HPDE6-E6E7 (cell line): ENCODE data around the gene ZNF445.
"Not testable (repeated sequence)": the region's sequence is repeated elsewhere in the genome, so short reads cannot be mapped to it uniquely, and the experiment has no call there.

Experiments used
- DNase-seq: peaks from one replicate; pipeline ENCODE4 v3.0.0; 2011; ENCODE audit warnings: missing footprints; ENCODE audit errors: extremely low spot score

Gene ZNF445

DNA sequence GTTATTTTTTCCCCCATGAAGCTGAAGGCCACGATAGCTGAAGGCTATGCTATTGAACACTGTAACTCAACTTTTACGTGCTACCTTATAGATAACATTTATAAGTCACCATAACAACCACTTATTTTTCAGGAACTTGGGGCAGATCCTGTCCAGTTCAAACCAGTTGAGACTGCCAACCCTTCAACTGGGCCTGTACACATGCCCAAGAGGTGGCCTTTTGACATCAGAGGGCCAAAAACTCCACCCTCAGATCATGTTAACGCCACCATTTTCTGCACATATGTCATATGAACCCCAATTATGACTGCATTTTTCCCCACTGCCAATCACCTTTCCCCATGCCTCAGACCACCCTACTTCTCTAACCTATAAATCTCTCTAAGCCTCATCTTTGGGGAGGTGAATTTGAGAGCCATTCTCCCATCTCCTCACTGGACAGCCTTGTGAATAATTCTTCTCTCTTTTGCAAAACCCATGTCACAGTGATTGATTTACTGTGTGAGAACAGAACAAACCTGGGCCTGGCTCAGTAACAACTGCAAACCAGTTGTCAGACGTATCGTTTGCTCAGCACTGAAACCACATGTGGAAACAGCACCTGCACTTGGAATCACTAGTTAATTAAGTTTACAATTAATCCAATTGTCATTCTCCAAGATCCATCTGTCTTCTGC lies 42.5 kb downstream of the ZNF445 start:
- DNase-seq = no peak

DNA sequence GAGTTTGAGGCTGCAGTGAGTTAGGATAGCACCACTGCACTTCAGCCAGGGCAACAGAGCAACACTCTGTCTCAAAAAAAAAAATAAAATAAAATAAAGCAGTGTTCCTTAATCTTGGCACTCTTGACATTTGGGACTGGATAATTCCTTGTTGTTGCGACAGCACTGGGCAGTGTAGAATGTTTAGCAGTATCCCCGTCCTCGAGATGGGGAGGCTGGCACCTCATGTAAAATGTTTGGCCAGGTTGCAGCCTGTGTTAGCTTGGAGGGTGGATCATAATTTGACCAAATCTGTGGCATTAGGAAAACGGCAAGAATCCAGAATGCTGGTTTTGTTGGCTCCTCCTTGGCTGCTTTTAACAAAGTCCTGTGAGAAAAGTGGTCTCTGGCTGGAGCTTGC lies 47.0 kb downstream of the ZNF445 start:
- no peak for DNase-seq

DNA sequence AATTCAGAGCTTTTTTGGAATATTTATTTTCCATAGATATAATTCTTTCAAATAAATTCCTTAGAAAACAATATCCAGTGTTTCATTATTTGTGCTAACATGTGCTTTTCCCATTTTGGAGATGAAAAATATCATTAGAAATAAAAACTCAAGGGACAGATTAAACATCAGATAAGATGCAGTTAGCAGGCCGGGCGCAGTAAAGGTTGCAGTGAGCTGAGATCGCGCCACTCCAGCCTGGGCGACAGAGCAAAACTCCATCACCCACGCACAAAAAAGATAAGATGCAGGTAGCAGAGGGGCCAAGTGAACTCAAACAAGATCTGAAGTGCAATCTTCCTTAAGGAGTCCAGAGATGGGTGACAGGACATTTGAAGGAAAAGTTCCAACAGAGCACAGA lies 48.0 kb downstream of the ZNF445 start:
- no peak for DNase-seq

DNA sequence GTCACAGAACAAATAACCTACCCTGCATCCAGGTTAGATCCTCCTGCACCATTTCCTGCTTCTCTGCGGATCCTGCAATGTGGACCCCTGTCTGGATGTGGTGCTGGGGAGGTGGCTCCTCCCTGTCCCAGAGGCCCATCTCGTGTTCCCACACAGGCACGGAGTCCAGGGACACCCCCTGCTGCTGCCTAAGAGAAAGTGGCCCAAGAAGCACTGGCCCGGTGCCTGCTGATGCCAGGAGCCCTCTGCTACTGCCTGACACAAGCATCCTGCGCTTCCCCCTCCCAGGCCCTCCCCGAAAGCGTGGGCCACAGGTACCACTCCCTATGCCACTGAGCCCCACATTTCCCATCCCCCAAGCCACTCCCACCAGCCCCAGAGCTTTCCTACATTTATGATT lies 48.6 kb downstream of the ZNF445 start:
- no peak for DNase-seq

DNA sequence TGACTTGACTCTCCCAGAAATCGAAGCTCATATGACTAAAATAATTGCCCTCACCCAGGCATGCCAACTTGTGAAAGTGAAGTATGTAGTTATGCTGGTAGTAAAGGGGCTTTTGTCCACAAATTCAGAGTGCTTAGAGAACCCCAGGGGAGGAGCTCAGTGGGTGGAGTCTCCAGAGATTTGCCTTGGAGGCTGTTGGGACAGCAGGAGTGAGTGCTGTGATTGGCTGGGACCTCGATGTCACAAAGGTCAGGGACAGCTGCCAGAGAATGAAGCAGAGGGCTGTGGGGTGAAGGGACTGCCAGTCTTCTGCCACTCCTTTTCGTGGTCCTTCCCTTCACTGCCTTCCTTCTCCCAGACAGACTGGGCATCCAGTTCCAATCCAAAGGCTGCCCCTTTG lies 49.8 kb downstream of the ZNF445 start:
- no peak for DNase-seq

DNA sequence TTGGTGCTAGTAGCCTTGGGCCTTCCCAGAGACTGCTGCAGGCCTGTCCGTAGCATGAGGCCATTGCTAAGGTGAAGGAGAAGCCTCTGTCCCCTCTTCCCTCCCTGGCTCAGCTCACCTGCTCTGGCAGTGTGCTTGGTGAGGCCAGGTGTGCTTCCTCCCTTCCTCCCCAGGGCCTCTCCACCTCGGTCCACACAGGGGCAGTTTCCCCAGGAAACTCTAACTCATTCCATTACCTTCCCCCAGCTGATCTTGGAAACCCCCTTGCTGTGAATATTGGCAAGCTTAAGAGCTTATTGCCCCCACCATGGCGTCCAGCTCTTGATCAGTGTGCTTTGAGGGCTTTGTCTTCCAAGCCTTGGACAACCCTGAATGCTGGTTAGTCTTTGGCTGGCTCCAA lies 52.7 kb downstream of the ZNF445 start:
- no peak for DNase-seq

DNA sequence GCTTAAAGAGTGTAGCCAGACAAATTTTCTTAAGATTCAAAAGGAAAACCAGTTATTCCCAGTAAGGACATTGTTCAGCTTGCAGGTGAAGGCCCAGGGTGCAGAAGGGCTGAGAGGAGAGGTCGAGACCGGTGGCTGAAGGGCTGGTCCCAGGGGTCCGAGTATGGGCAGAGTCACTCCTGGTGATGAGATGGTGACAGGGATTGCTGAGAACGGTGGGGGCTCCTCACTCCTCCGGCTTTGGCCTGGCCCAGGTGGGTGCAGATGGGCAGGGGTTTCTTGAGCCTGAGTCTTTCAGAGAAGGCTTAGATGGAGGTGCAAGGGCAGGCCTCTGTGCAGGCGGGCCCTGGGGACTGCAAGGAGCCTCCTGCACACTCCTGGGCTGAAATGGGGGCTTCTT lies 56.2 kb downstream of the ZNF445 start:
- DNase-seq = no peak

DNA sequence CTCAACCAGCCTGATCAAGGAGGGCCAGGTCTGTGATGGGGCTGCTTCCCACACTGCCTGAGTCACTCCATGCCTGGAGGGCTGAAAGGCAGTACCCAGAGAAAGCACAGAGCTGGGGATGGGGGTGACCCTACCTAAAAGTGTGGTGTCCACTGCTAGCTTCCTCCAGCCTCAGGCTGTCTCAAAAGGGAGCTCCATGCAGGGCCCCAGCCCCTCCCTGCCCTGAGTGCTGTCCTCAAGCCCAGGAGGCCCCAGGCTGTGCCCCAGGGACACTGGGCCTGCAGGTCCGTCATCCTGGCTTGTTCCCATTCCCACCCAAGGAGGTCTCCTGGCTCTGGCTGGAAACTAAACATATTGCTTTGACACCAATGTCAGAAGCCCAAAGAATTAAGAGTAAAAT lies 56.8 kb downstream of the ZNF445 start:
- no peak for DNase-seq

DNA sequence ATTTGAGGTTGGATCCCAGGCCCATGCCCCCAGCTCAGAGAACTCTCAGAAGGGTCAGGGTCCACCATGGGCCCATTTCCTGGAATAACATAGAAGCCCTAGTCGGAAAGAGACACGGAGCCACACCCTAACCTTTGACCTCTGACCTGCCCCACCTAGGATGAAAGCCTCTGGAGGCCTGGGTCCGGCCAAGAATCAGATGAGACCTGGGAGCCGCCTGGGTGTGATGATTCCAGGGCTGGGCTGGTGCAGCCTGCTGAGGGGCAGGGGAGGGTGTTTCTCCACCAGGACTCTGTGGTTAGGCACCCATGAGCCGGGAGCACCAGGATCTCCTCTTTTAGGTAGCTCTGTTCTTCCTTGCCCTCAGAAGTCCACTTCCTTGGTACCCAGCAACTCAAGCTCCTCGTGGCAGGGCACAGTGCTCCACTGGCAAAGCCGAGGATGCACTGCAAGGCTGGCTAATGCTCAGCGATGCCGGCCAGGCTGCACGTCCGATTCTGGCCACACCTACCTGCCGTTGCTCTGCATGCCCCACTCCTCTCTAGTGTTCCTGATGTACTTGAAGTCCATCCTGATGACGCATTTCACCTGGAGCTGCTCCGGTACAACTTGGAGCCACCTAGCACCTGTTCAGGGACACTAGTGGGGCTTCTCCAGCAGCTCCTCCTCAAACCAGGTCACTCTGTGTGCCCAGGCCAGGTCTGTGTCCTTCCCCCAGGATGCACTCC lies 57.4 kb downstream of the ZNF445 start:
- DNase-seq = no peak

DNA sequence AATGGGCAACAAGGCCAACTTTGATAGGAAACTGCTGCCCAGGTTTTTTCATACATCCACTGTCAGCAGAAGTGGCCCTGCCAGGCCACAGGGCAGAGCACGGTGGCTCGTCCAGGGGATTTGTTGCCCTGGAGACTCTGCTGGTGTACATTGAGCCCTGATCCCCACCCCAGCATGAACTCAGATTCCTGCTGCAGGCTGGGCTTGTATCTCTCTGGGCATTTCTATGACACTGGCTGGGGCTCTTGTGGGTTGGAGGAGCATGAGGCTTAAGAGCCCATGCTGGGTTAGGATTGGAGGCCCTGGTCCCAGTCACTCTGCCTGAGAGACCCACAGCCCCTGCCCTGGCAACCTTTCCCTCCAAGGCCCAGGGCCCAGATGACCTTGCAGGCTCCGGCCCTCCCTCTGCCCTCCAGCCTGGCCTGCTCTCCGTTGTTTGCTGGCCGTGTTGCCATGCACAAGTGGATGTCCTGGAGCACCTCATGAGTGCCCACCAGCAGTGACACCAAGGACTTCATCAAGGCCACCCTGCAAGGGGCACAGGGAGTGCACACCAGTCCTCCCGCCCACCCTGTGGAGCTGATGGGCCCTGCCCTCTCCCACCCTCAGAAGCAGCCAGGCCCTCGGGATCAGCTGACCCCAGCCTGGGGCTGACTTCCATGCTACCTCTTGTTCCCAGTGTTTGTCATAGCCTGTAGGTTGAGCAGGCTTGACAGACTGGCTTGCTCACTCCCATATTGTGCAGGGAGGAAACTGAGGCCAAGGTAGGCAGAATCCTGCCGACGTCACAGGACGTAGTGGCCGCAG lies 58.2 kb downstream of the ZNF445 start:
- DNase-seq = no peak

DNA sequence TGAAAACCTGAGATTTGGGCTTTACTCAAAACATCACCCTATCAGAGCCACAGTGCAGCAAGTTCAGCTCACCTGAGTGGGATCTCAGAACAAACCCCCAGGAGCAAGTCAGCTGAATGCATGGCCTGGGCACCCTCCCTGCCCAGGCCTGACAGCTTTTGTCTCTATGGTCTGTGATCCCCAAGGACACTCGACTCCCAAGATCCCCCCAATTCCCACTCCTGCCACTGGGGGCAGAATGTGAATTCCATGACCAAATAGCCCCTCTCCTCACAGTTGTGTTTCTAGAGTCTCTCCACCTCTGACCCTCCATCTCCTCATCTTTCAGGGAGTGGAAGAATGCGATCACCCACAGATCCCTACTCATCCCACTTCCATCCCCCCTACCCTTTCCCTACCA lies 58.9 kb downstream of the ZNF445 start:
- DNase-seq = no peak

DNA sequence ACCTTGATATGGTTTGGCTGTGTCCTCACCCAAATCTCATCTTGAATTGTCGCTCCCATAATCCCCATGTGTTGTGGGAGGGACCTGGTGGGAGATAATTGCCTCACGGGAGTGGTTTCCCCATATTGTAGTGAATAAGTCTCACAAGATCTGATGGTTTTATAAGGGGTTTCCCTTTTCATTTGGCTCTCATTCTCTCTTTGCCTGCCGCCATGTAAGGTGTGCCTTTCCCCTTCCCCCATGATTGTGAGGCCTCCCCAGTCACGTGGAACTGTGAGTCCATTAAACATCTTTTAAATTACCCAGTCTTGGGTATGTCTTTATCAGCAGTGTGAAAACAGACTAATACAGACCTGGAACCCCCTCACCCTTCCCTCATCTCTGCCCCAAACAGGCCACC lies 59.4 kb downstream of the ZNF445 start:
- DNase-seq = not testable (repeated sequence)

DNA sequence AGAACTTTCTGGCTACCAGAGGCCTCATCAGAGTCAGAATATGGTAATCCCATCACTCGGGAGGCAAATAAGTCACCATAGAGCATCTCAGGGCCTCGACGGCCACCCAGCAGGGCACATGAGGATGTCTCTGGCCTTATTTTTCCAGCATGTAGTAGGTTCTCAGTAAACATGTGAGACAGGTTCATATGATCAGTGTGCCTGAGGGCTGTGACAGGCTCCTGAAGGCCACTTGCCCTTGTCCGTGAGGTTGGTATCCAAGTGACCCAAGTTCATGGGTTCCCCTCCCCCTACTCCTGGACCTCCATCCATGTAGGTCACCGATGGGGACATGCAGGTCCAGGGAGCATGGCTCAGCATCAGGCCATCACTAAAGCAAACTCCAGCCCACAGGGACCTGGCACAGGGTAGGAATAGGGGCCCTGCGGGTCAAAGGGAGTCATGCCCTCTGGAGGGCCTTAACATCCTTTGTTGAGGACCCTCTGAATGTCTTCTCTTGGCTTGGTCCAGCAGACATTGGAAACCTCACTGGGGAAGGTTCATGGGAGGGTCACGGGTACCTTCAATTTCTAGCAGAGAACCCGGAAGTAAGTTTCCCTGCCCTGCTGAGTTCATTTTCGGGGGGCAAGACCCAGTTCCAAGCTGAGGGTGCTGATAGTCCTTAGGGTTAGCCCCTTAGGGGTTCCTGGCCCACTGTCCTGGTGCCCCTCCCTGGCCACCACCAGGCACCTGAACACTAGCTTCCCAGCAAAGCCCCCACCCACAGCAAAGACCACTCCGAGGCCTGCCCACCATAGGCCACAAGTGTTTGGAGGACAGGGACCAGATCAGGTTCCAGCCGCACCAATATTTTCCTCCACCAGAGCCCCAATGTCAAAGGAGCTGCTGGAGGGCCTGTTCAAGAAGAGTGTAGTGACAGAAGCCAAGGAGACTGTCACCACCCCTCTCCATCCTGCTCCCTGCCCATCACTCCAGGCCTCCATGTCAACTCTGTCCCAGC lies 61.1 kb downstream of the ZNF445 start:
- no peak for DNase-seq

DNA sequence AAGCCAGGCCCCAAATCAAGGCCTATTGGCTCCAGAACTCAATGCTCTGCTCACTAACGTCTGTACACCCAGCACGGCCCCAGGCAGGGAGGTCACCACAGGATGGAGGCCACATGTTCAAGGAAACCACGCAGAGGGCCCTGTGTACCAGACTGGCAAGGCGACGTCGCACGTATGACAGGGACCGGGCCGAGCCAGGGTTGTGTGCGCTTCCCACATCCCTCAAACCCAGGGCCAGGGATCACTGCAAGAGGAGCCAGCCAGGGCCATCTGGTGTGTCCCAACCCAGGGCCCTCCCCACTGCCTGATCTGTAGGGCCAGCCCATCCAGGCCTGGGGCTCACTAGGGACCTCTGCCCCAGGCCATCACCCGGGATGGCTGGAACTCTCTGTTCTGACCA lies 62.0 kb downstream of the ZNF445 start:
- DNase-seq = no peak

DNA sequence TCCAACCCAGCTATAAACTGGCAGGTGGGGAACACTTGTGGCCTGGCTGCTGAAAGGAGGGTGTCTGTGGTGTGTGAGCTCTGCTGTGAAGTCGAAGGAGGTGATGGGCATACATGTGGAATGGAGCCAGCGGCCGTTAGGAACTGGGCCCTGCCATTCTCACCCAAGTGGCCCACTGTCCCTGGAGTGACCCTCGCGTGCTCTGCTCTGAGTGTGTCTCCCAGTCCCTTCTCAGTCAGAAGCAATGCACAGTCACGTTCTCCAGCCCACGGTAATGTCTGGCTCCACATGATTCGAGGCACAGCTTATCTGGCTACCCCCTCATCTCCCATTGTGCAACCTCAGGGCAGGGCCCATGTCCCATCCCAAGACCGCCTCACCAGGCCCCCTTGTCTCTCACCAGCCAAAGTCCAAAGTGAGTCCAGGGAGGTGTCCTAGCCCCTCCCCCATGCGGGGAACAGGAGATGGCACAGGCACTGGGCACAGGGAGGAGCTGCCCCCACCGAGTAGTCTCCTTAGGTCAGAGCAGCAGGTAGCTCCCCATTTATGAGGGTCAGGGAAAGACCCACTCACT lies 62.9 kb downstream of the ZNF445 start:
- no peak for DNase-seq

DNA sequence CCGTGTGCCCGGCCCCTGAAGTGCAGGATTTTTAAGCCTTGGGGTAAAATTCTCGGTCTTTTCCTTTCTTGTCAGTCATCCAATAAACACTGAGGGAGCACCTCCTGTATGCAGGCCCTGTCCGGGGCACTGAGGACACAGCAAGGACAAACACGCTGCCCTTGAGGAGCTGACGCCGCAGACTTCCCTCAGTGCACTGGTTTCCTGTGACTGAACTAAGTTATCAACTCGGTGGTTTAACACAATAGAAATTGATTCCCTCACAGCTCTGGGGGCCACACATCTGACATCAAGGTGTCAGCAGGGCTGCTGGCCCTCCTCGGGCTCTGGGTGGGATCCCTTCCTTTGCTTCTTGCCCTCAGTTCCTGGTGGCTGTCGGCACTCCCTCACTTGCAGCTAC lies 65.1 kb downstream of the ZNF445 start:
- DNase-seq = no peak

DNA sequence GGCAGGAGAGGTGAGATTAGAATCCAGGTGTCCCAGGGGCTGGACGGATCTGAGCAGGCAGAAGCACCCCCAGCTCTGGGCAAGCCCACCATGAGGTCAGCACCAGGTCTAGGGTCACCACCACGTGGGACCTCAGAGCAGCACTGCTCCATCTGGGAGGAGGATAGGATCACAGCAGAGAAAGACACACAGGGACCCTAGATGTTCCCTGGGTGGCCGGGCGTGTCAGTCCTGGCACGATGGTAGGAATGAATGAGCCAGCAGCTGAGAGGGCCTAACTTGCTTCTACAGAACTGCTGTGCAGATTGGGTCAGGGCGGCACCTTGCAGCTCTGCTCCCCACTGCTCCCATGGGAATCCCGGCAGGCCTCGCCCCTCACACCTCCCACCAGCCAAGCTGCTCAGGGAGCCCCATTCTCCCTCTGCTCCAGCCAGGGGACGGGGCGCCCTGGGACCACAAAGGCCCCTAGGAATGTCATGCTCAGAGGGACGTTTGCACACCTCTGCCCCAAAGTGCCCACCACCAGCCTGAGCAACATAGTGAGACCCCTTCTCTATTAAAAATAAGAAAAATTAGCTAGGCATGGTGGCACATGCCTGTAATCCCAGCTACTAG lies 66.3 kb downstream of the ZNF445 start:
- DNase-seq = no peak

DNA sequence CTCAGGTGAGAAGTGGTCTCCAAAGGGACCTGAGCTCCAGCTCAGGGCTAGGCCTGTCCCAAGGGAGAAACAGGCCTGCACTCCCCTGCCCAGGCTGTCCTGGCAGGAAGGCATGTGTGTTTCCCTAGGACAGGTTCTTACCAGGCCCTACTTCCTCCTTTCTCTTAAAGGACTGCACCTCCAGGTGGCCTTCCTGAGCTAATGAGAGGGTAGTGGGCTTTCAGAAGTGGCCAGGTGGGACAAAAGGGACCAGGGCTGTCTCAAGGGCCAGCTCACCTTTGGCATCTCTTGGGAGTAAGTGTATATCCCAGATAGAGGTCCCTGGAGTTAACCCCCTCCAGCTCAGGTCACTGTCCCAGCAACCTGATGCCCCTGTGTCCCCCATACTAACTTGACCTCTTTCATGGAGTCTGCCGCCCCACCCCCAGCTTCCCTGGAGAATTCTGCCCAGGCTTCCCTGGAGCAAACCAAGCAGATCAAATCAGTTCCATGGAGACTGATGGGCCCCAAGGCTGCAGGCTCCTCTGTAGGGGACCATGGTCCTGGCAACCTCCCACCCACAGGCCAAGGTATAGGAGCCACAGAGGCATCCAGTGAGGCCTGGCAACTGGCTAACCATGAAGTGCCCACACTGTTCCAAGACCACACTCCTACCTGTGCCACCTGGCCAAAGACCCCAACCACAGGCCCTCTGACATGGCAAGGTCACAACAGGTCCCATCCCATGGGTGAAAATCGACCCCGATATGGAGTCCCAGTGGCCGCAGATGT lies 67.6 kb downstream of the ZNF445 start:
- no peak for DNase-seq

DNA sequence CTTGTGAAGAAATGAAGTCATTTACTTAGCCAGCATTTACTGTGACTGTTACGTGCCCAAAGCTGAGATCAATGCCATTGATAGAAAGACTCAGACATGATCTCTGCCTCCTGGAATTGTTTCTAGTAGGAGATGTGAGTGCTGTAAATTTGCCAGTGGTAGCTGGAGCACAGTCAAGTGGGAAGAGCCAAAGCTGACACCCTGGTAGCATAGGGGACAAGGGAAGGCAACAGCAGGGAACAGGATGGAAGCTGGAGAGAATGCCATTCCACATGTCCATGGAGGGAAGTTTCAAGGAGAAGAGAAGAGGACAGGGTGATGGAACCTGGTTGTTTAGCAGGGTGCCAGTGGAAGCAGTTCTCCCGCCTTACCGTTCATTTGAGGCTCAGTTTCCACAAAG lies 74.9 kb downstream of the ZNF445 start:
- DNase-seq = no peak

DNA sequence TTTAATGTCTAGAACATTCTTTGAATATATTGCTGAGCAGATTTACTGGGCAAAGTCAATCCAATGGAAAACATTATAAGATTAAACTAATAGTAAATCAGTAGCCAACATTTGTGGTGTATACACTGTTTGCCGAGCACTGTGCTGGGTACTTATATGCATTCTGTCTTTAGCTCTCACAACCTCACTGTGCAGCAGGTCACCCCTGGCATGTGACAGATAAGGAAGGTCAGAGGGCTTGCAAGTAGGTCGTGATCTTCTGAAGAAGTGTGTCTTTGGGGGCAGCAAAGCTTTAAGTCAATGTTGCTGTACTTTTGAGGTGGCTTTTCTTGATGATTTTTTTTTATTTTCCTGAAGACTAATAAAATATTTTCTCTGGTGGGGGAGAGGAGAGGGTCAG lies 76.7 kb downstream of the ZNF445 start:
- DNase-seq = no peak
